ENCODE results near the gene LDLRAD2. TPM values are rescaled to one million over a fixed set of nuclear protein-coding genes. Genes with fewer than 3 reads are reported as not detected.

The LDLRAD2 gene
- total and polyA plus RNA-seq, 2 of the 4 experiments (the other 2 are of a cell fraction): 0.05 TPM; not detected in 1

DNA sequence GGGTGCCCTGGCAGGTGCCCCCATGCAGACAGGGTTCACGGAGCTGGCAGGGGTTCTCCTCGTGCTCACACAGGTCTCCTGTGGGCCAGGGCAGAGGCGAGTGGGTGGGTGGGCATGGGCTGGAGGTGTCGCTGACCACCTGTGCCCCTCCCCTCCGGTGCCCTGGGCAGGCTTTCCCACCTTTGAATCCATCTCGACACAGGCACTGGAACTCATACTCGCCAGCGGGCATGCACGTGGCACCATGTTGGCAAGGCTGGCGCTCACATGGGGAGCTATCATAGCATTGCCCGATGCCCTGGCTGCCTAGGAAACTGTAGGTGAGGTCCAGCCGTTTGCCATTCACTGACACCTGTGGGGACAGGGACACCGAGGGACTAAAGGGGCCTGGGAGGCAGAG lies 16.0 kb downstream of the LDLRAD2 start:
- Histone ChIP-seq H3K36me3 (ENCODE audit: control insufficient read depth, insufficient read depth, low read length) (peaks cover 77% of the 10 kb centered on the region), H3K4me2 (ENCODE audit: low read depth, low read length) (no peak overlapping the region), H3K4ac (ENCODE audit: low read depth, low read length) (no peak overlapping the region), H4K91ac (ENCODE audit: insufficient read depth, low read depth, low read length) (no peak overlapping the region), H2AFZ (replicated peaks; ENCODE audit: low read length, poor library complexity) (no peak overlapping the region), H3K79me1 (ENCODE audit: low read depth in 1 of 2, low read length in 2 of 2) (no peaks in the 10 kb centered on the region), H3K23ac (ENCODE audit: low read depth, low read length) (no peak overlapping the region), H3K4me1 (ENCODE audit: control insufficient read depth, insufficient read depth, low read length) (no peaks in the 10 kb centered on the region), H3K27ac (ENCODE audit: insufficient read depth, low read length) (no peak overlapping the region), H3K9me3 (ENCODE audit: control insufficient read depth, insufficient read depth, low read length) (no peaks in the 10 kb centered on the region), H3K9ac (ENCODE audit: low read depth, low read length) (no peak overlapping the region), H2BK120ac (ENCODE audit: low read depth, low read length) (no peak overlapping the region), H3K9me1 (ENCODE audit: insufficient read depth, low read length) (no peaks in the 10 kb centered on the region), H2BK15ac (ENCODE audit: low read depth, low read length) (no peak overlapping the region), H3K4me3 (ENCODE audit: insufficient read depth, low read depth, low read length) (no peak overlapping the region), H3K14ac (replicated peaks; ENCODE audit: low read depth, low read length) (no peak overlapping the region), H4K8ac (ENCODE audit: low read depth in 2 of 2, low read length in 2 of 2) (no peak overlapping the region), H2BK20ac (ENCODE audit: low read depth, low read length) (no peak overlapping the region), H4K5ac (ENCODE audit: low read depth, low read length) (no peak overlapping the region), H3K56ac (ENCODE audit: extremely low read depth, insufficient read depth, low read length) (no peak overlapping the region), H2AK9ac (replicated peaks; ENCODE audit: low read depth, low read length, poor library complexity) (no peak overlapping the region), H4K20me1 (ENCODE audit: insufficient read depth, low read length) (no peaks in the 10 kb centered on the region), H3K27me3 (ENCODE audit: control insufficient read depth, insufficient read depth, low read length) (no peaks in the 10 kb centered on the region), H2AK5ac (ENCODE audit: low read depth, low read length) (no peak overlapping the region), H2BK5ac (ENCODE audit: low read depth, low read length, poor library complexity, severe bottlenecking) (no peak overlapping the region), H3K18ac (ENCODE audit: low read depth, low read length) (no peak overlapping the region)
- POLR2A ChIA-PET (ENCODE audit: unreplicated experiment): no interaction called here
- TF ChIP-seq BHLHE40 (IDR thresholded peaks at IDR 0.05; ENCODE audit: low read depth, low read length) (no peak), MAFK (IDR thresholded peaks at IDR 0.05; ENCODE audit: low read depth, low read length) (no peak), RFX5 (IDR thresholded peaks at IDR 0.05; ENCODE audit: low read depth, low read length) (no peak), FOS (IDR thresholded peaks at IDR 0.05; ENCODE audit: low read depth, low read length) (no peak), NFE2L2 (IDR thresholded peaks at IDR 0.05; ENCODE audit: low read depth, low read length) (no peak), RAD21 (IDR thresholded peaks at IDR 0.05; ENCODE audit: low read length) (no peak), MXI1 (IDR thresholded peaks at IDR 0.05; ENCODE audit: borderline replicate concordance, low read depth, low read length) (no peak), CEBPB (IDR thresholded peaks at IDR 0.05; ENCODE audit: low read depth, low read length) (no peak), CHD1 (IDR thresholded peaks at IDR 0.05; ENCODE audit: low read depth, low read length) (no peak), SMC3 (IDR thresholded peaks at IDR 0.05; ENCODE audit: low read depth, low read length) (no peak), USF2 (IDR thresholded peaks at IDR 0.05; ENCODE audit: low read depth, low read length) (no peak), CTCF (conservative IDR thresholded peaks at IDR 0.05; ENCODE audit: low read depth, low read length) (no peak), POLR2A (IDR thresholded peaks at IDR 0.05; ENCODE audit: low read depth, low read length) (no peak), RCOR1 (IDR thresholded peaks at IDR 0.05; ENCODE audit: insufficient replicate concordance, low read length) (no peak), MAZ (IDR thresholded peaks at IDR 0.05; ENCODE audit: borderline replicate concordance, low read depth, low read length) (no peak)
- TF ChIP-seq, protein P1, sequence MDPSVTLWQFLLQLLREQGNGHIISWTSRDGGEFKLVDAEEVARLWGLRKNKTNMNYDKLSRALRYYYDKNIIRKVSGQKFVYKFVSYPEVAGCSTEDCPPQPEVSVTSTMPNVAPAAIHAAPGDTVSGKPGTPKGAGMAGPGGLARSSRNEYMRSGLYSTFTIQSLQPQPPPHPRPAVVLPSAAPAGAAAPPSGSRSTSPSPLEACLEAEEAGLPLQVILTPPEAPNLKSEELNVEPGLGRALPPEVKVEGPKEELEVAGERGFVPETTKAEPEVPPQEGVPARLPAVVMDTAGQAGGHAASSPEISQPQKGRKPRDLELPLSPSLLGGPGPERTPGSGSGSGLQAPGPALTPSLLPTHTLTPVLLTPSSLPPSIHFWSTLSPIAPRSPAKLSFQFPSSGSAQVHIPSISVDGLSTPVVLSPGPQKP (IDR thresholded peaks at IDR 0.05; ENCODE audit: borderline replicate concordance, low read depth, low read length): no peak
- ATAC-seq (ENCODE audit: low read depth): no peak
- no TSS peak for BruUV-seq (replicated peaks)
- CTCF ChIA-PET: no interaction called here
- WGBS, 2 experiments (ENCODE audit: extremely low coverage in 2 of 2, insufficient read length in 1 of 2): 95% methylated on average over 11 of the region's 13 CpGs; no CpG with 5 or more reads in 1 of the 2 experiments
- in situ Hi-C loops (cut with MboI; ENCODE audit: low sequenced_read_pairs): no loop called here
- dilution Hi-C loops (cut with HindIII; ENCODE audit: low sequenced_read_pairs, unreplicated experiment): no loop called here
- DNase-seq: no peak
- intact Hi-C loops (cut with micrococcal nuclease): no loop called here

All from IMR-90 (cell line).